PC-3 (cell line): ENCODE measurements around the gene LTB4R. TPM values are rescaled to one million over a fixed set of nuclear protein-coding genes. Genes with fewer than 3 reads are reported as not detected.

Source experiments
- ATAC-seq: fragments of 200-7000 bp; cut with Tn5 transposase; 2 replicates; pipeline ENCODE4 v1.9.1; 2020; ENCODE audit warnings: mild to moderate bottlenecking, moderate library complexity
- BruUV-seq: library from RNA; stranded (reverse); fragments of 400-500 nt; replicated peaks from 2 replicates; lab custom pipeline; 2021; lab: Mats Ljungman, UMichigan
- CTCF ChIA-PET: fragments of 300-600 bp; sonication (Branson Sonifier 250); formaldehyde crosslinking; loops from one replicate; lab custom pipeline; 2022; ENCODE audit warnings: antibody characterized with exemption; lab: Charles Lee
- POLR2A ChIA-PET: fragments of 300-600 bp; sonication (Branson Sonifier 250); formaldehyde crosslinking; loops from one replicate; lab custom pipeline; 2022; ENCODE audit warnings: antibody characterized with exemption; ENCODE audit not compliant: unreplicated experiment; lab: Charles Lee
- DNase-seq: peaks from one replicate; pipeline ENCODE4 v3.0.0-alpha.2; 2015
- H2AFZ ChIP-seq: fragments of 300-600 bp; sonication (generic); 2 replicates; pipeline ENCODE4 v1.6.0; 2016; ENCODE audit warnings: antibody characterized with exemption, low read length
- H3F3A ChIP-seq: fragments of 300-600 bp; sonication (generic); one replicate; pipeline ENCODE4 v1.6.0; 2017; ENCODE audit warnings: antibody characterized with exemption, low read length, control low read depth, mild to moderate bottlenecking; ENCODE audit not compliant: unreplicated experiment
- H3K27ac ChIP-seq: fragments of 300-600 bp; sonication (generic); 2 replicates; pipeline ENCODE4 v1.5.1; 2016; ENCODE audit warnings: mild to moderate bottlenecking, low read length
- H3K27me3 ChIP-seq: fragments of 300-600 bp; sonication (generic); 2 replicates; pipeline ENCODE4 v1.6.1; 2016; ENCODE audit warnings: low read length, mixed read lengths
- H3K36me3 ChIP-seq: fragments of 300-600 bp; sonication (generic); 2 replicates; pipeline ENCODE4 v1.6.1; 2016; ENCODE audit warnings: low read depth, mixed run types, low read length, mixed read lengths
- H3K4me1 ChIP-seq: fragments of 300-600 bp; sonication (generic); 2 replicates; pipeline ENCODE4 v1.5.1; 2016; ENCODE audit warnings: low read length; ENCODE audit not compliant: insufficient read depth
- H3K4me2 ChIP-seq: fragments of 300-600 bp; sonication (generic); 2 replicates; pipeline ENCODE4 v1.6.0; 2016; ENCODE audit warnings: low read length
- H3K4me3 ChIP-seq: fragments of 300-600 bp; sonication (generic); 2 replicates; pipeline ENCODE4 v1.5.1; 2016; ENCODE audit warnings: mild to moderate bottlenecking, low read length, mixed read lengths
- H3K79me2 ChIP-seq: fragments of 300-600 bp; sonication (generic); 2 replicates; pipeline ENCODE4 v1.6.1; 2017; ENCODE audit warnings: low read length, mixed read lengths
- H3K9ac ChIP-seq: fragments of 300-600 bp; sonication (generic); 2 replicates; pipeline ENCODE4 v1.6.0; 2016; ENCODE audit warnings: mild to moderate bottlenecking, low read length
- H3K9me2 ChIP-seq: fragments of 300-600 bp; sonication (generic); replicated peaks from 2 replicates; pipeline ENCODE4 v1.6.1; 2016; ENCODE audit warnings: mixed run types, low read length, mixed read lengths
- H3K9me3 ChIP-seq: fragments of 300-600 bp; sonication (generic); 2 replicates; pipeline ENCODE4 v1.6.1; 2016; ENCODE audit warnings: low read length, mixed read lengths
- H4K20me1 ChIP-seq: fragments of 300-600 bp; sonication (generic); 2 replicates; pipeline ENCODE4 v1.6.1; 2016; ENCODE audit warnings: low read length, mixed read lengths
- CTCF ChIP-seq: fragments of 300-600 bp; sonication (generic); conservative IDR thresholded peaks from 2 replicates; pipeline ENCODE4 v1.5.1; 2017; ENCODE audit warnings: antibody characterized with exemption, low read depth, mild to moderate bottlenecking, low read length
- EZH2 ChIP-seq: fragments of 300-600 bp; sonication (generic); IDR thresholded peaks from one replicate; pipeline ENCODE4 v1.6.1; 2017; ENCODE audit warnings: antibody characterized with exemption, mild to moderate bottlenecking, low read length; ENCODE audit not compliant: unreplicated experiment
- EZH2phosphoT487 ChIP-seq: fragments of 300-600 bp; sonication (generic); IDR thresholded peaks from 2 replicates; pipeline ENCODE4 v1.6.1; 2018; ENCODE audit warnings: mild to moderate bottlenecking, antibody characterized with exemption, low read length, borderline replicate concordance
- intact Hi-C: fragments of 100-400 bp; cut with micrococcal nuclease; formaldehyde crosslinking; loops from 2 replicates; pipeline ENCODE4 v1.9.0; 2023
- total RNA-seq: library from RNA; depleted of rRNA; stranded (reverse); fragments of >200 nt; gene quantifications from 2 replicates; pipeline ENCODE4 v1.2.3, GENCODE V29; 2014

Gene LTB4R
- total RNA-seq, 1 experiment from 2014 or later: 11.6 TPM

- Histone ChIP-seq H3K9ac (no peak overlapping the region), H3K27me3 (no peaks in the 10 kb centered on the region), H4K20me1 (no peaks in the 10 kb centered on the region), H3K4me2 (no peak overlapping the region), H3K4me1 (peaks cover 5% of the 10 kb centered on the region; the same call in 1 of the 2 replicates), H3K9me3 (no peaks in the 10 kb centered on the region), H3K36me3 (no peaks in the 10 kb centered on the region), H3K4me3 (no peak overlapping the region), H3K79me2 (no peaks in the 10 kb centered on the region), H3K9me2 (no peaks in the 10 kb centered on the region), H3K27ac (no peak overlapping the region), H2AFZ (no peak overlapping the region), H3F3A (no peaks in the 10 kb centered on the region)
- ATAC-seq (no peak), DNase-seq (no peak)
- ChIA-PET CTCF (no interaction called here), POLR2A (no interaction called here)
- BruUV-seq: no TSS peak
- TF ChIP-seq EZH2 (no peak), EZH2phosphoT487 (no peak), CTCF (no peak)
- intact Hi-C loops: no loop called here
These were observed 26.5 kb downstream of the LTB4R start for GRCh38 chr14:24337824-24338175.

DNA sequence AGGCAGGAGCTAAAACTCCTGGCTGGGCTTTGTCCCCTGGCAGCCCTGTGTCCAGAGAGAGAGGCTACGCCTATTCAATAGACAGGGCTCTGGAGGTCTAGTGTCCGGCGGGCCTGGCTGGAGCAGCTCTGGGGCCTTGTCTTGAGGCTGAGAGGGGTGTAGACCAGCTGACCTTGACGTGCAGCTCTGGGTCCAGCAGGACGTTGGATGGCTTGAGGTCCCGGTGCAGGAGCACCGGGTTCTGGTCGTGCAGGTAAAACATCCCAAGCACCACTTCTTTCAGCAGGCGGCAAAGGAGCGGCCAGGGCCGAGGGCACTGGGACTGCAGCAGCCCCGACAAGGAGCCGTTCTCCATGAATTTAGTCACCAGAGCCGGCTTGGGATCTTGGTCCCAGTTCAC is 27.5 kb downstream of the LTB4R start:
- H3F3A ChIP-seq: no peaks in the 10 kb centered on the region
- H3K4me1 ChIP-seq: peaks cover 4% of the 10 kb centered on the region; the same call in 1 of the 2 replicates
- no peaks in the 10 kb centered on the region for H3K36me3 ChIP-seq
- no peak overlapping the region for H3K27ac ChIP-seq
- H3K79me2 ChIP-seq: no peaks in the 10 kb centered on the region
- POLR2A ChIA-PET: no interaction called here
- H4K20me1 ChIP-seq: no peaks in the 10 kb centered on the region
- H3K9me2 ChIP-seq: no peaks in the 10 kb centered on the region
- H2AFZ ChIP-seq: no peak overlapping the region
- no peak overlapping the region for H3K4me2 ChIP-seq
- intact Hi-C loops: no loop called here
- H3K4me3 ChIP-seq: no peak overlapping the region
- BruUV-seq: no TSS peak
- H3K9me3 ChIP-seq: no peaks in the 10 kb centered on the region
- peaks cover under 1% of the 10 kb centered on the region; the same call in 1 of the 2 replicates for H3K27me3 ChIP-seq
- DNase-seq (no peak), ATAC-seq (no peak)
- CTCF ChIA-PET: no interaction called here
- TF ChIP-seq CTCF (no peak), EZH2phosphoT487 (no peak), EZH2 (no peak)
- H3K9ac ChIP-seq: no peak overlapping the region

- H3K4me2 ChIP-seq: no peak within 1 kb of the TSS
- intact Hi-C loops: no loop called here
These were observed 28.2 kb downstream of the LTB4R start, which contains the start of gene RIPK3 for GRCh38 chr14:24339284-24340151. Gene RIPK3 (minus strand): TSS chr14:24339991. CDS start chr14:24339826, 165 bp downstream.

More at GRCh38 chr14:24339284-24340151, 28.2 kb downstream of the LTB4R start, which contains the start of gene RIPK3:
- H3F3A ChIP-seq: no peaks in the 10 kb centered on the region
- H3K79me2 ChIP-seq: no peaks in the 10 kb centered on the region
- H3K9me2 ChIP-seq: no peaks in the 10 kb centered on the region
- DNase-seq (no peak), ATAC-seq (no peak)
- no peaks in the 10 kb centered on the region for H3K4me1 ChIP-seq
- ChIA-PET CTCF (no interaction called here), POLR2A (no interaction called here)
- H3K27ac ChIP-seq: no peak within 1 kb of the TSS
- peaks cover 4% of the 10 kb centered on the region; the same call in 1 of the 2 replicates for H3K27me3 ChIP-seq
- no peak within 1 kb of the TSS for H3K4me3 ChIP-seq
- H2AFZ ChIP-seq: no peak within 1 kb of the TSS
- no peak within 1 kb of the TSS for H3K9ac ChIP-seq
- no TSS peak for BruUV-seq
- H4K20me1 ChIP-seq: no peaks in the 10 kb centered on the region
- TF ChIP-seq CTCF (no peak), EZH2 (no peak), EZH2phosphoT487 (no peak)
- H3K9me3 ChIP-seq: no peaks in the 10 kb centered on the region
- no peaks in the 10 kb centered on the region for H3K36me3 ChIP-seq
